Stimulated activated CD8-positive, alpha-beta memory T cell treated with anti-CD3 and anti-CD28 coated beads, Interleukin-12 subunit alpha, Interleukin-12 subunit beta, amount 100 ng/mL, for 4 hours (primary cell): ENCODE measurements around the gene GDNF.

Source experiments
- DNase-seq: peaks from one replicate; pipeline ENCODE4 v3.0.0-alpha.2; 2020; ENCODE audit warnings: low read depth

Gene GDNF

DNA sequence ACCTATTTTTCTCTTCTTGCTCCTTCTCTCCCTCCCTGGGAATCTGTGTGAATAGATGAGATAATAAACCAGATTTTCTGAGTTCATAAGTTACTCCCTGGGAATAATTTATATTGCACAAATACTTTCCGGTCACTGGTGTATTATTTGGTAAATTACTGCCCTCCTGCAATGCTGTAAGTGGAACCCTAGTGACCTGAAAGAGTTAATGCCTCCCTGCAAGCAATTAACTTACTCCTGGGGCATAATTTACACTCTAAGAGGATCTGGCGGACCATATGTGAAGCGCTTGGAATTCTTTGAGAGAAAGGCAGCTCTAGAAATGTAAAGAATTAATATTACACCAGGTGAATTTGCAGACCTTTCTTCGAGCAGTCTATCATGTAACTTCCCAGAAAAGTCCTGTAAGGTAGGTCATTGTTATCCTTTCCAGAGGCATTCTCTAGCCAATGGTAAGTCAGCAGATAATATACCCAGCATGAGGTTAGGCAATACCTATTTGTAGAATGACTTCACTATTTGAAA, 7.0 kb upstream of the GDNF start:
- DNase-seq = no peak

DNA sequence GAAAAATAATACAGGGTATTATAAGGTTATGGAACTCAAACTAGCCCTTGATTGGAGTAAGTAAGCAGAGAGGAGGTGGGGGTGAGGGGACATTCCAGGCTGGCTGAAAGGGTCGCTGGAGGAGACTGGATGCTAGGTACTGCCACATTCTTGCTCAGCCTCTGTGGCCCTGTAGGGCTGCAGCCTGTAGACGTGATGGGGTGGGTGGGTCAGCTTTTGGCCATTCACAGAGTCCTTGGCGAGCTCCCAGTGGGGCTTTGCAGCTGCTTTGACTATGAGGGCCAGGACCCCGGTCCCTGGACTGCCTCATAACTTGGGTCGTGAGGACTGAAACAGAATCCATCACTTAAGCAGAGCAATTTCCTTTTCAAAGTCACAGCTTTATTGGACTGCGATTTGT, 4.2 kb upstream of the GDNF start:
- DNase-seq = no peak

DNA sequence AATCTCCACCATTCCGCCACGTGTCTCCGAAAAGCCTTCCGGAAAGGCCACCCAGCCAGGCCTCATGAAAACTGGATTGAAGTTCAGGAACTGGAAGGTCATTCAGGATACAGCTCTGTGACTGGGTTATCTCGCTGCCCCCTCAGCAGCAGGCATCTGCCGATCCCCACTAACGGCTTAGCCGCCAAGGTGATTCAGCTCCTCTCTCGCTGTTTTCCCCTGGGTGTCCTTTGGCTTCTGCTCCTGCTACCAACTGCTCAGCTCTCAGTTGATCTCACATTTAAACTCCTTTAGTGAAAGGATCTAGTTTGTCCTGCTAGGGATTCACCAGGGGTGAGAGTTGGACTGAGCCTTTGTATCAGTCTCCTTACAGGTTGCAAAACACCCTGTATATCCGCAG, 2.2 kb upstream of the GDNF start:
- no peak for DNase-seq

DNA sequence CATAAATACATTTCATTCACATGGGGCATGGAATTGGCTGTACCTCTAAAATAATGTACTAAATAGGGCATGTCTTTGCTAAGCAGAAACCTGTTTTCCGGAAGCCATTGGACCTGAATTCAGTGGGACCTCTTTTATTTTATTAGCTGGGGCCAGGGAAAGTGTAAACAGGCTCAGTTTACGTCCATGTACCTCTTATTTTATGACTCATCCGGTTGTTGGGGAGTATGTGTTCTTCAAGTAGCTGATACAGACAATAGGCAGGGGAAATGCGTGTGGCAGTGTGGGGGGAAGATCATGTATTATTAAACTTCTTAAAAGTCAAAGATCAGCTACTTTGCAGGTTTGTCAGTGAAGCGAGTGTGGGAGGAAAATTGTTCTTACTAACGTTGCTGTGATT, 1.4 kb upstream of the GDNF start:
- DNase-seq = no peak

DNA sequence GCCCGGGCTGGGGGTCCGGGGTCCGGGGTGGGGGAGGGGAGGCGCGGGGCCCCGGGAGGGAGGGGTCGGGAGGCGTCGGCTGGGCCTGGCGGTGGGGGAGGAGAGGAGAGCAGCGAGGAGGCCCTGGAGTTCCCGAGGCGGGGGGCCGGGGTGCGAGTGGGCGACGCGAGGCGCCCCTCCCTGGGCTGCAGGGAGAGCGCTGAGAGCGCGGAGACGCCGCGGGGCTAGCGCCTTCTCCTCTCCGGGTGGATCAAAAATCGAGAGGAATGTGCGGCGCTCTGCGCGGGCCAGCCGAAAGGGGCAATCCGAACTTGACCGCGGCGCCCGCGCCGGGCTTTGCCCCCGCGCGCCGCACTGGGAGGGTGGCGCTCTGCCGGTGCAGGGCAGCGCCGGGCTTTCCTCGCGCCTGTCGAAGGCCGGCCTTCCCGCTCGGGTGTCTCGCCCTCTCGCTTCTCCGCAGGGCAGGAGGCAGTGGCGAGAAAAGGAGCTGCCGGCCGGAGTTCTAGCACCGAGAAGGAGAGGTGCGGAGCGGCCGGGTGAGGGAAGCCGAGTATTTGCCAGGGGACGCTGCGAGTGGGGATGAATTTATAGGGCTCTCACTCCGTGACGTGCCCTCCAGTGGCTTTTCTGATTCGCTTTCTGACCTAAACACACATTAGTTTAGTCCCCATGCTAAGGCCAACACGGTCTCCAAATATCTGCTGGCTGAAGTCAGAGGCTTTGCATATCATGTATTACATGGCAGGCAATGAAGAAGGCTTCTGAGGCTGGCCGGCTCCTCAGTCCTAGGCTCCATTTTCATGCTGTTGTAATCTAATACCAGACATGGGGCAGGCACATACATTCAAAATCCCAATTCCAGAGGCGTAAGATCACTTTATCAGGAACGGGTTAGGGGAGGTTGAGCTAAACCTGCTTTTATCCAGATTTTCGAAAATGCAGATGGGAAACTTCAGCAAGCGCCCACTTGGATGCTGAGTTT, 503 bp upstream of the GDNF start:
- no peak for DNase-seq

DNA sequence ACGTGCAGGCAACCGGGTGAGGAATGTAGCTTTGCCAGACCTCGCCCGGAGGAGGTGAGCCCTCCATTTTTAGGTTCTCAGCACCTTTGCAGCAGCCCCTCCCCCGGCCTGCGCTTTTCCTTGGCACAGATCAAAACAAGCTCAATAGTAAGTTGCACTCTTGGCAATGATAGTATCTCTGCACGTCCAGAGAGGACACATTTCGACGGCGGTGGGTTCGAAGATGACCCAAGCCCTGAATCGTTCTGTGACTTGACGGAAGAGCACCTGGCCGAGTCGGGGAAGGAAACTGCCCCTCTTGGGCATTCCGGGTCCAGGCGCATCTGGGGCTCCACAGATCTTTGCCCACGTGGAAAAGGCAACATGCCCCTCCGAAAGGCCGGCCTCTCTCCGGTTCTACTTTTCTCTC, 904 bp downstream of the GDNF start:
- DNase-seq = no peak

DNA sequence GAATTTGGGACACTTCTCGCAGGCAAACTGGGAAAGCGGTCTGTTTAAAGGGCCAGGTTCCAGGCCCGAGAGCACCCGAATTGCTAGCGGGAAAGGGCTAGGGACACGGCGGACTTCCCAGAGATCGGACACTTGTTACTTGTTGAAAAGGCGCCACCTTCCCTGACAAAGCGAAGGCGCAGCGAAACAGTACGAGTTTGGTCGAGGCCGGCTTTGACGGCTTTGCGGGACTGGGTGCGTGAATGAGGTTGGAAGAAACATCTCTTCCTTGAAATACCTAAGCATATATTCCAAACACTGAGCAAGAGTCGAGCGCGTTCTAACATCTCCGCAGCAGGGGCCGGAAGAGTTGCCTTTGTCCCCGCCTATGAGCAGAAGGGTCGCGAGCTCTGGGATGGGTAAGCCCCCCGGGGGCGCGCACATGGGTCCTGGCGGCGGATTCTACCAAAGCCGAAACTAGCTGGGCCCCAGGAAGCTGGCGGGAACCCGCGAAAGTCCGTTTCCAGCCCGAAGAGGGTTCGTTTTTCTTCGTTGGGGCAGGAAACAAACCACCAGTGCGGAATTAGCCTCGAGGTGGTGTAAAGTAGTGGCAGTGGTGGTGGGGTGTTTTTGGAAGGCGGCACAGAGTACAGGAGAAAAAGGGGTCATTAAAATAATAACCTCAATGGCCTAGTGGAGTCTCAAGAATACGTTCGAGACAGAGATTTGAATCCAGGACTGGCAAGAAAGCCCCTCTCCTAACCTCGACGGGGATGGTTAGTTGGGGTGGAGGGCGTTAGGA, 1.5 kb downstream of the GDNF start:
- no peak for DNase-seq

DNA sequence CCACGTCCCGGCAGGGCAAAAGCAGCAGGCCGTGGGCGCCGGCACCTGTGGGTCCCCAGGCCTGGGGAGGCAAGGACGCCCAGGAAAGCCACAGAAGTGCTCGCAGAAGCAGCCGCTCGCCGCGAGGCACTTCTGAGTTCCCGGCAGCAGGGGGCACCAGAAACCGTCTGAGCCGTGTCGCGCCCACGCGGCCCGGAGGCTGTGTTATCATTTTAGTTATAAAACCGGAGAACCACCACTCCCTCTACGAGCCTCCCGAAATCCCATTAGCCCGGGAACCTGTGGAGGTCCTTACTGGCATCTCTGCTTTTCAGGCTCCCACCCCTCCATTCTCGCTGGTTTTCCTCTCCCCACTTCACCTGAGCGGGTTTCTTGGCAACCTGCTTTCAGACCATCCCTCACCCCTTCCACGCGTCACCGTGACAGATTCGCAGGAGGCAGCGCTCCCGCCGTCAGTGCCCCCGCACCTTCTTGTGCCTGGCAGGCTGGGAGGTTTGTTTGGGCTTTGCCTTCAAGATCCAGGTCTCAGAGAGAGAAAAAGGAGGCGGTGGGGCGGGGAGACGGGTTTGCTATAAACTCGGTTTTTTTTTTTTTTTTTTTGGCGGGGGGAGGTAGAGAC, 2.3 kb downstream of the GDNF start:
- no peak for DNase-seq

DNA sequence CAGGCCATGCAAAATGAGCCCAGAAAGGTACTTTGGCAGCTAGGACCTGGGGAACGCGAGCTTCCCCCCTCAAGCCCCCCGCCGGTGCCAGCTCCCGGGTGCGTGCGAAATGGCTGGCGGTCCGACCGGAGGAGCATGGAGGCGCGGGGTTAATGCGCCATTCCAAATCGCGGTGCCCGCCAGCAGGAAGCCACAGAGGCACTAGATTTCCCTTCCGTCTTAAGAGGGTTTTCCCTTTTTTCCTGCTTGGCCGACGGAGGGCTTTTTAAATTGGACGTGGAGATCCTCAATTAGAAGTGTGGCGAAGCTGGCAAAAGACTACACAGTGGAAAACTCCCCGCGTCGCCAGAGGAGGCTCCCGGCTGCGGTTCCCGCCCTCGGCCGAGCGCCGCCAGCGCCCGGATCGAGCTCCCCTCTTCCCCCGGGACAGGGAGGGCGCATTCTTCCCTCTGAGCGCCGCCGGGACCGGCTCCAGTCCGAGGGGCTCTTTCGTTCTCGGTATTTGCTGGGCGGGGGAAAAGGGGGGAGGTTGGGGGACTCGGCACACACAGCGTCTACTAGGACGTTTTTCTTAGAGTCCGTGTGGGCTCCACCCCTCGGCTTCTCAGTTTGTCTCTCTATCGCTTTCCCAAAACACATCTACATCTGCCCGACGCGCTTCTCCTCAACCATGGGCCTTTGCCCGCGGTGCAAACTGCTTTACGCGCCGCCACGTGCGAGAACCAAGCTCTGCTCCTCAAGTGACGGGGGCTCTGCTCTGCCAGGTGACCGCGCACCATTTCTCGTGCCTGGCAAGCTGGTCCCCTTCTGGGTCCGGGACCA, 3.0 kb downstream of the GDNF start:
- no peak for DNase-seq

DNA sequence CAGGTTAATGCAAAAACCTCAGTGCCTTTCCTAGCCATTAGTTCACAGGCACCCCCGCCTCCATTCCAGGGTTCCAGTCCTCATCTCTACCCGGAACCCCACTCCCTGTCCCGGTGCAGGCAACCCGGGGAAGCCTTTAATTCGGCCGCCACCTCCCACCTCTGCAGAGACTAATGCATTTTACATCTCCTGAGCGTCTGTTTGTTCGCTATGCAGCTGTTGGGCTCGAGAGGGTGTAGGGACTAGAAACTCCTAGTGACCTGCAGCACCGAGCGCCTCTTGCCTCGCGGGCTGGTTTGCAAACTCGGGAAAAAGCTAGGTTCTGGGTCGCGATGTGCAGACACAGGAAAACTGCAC, 3.6 kb downstream of the GDNF start:
- no peak for DNase-seq

DNA sequence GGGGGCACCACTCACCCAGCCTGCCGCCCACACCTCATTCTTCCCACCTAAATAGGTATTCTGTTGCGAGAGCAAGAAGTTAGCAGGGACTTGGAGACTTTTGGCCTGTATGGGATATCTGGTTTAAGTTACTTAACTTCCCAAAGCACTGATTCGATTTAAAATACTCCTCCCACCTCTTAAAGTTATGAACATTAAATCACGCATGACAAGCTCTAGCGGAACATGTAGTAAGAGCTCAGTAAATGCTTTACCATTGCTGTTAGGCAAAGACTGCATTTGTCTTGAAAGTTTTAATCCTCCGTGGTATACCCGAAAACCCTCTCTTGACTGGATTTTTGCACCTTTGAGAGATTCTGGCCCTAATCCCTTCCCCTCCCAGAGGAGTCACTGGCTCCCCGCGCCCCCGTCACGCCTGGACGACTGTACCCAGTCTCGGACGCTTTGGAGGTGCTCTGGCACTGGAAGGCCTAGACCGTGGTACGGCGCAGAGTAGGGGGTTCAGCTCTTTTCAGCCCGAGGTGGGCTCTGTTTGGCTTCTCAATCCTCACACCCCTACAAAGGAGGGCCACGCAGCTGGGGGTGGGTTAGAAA, 4.4 kb downstream of the GDNF start:
- no peak for DNase-seq

DNA sequence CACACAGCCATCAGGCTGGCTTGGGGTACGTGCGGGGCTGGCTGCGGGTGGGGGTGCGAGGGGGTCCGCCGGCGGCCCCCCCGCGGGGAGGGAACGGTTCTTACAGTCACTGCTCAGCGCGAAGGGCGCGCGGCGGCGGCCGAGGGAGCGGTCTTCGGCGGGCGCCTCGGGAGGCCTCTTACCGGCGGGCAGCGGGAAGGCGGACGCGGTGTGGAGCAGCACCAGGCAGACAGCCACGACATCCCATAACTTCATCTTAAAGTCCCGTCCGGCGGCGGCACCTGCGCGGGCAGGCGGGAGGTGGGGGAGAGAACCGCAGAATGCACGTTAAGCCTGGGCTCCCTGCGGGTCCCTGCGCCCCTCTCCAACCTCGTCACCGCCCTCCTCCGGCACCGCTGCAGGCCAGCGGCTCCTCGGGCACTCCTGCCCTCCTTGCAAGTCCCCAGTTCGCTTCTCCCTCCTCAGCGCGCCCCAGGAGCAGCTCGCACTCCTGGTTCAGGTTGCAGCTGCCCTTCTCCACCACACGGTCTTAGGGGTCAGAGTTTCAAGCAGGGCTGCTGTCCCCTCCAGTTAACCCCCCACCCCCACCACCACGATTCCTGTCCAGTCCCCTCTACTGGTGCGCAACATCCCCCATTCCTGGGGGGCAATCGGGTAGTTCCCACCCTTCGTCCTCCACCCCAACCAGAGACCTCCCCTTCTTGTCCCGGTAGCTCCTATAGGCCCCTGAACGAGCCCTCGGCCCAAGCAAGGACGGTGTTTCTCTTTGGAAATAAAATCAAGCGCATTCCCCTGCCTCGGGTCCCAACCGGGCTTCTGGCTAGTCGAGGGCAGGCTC, 5.1 kb downstream of the GDNF start:
- no peak for DNase-seq

DNA sequence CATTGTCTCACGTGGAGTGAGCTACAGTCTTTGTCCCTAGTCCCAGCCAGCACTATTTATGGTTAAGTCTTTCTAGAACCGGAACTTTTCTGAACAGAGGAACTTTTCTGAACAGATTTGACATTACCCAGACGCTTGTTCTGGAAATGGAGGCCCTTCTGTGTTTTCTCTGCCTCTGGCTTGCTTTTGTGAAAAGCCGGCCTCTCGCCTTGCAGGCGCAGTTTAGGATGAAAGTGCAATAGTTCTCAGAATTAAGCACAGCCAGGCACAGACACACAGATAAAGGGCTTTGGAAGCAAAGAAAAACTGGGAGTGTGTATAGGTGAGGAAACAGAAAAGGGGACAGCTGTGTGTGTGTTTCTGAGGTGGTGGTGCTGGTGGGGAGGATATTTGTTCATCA, 5.9 kb downstream of the GDNF start:
- no peak for DNase-seq

DNA sequence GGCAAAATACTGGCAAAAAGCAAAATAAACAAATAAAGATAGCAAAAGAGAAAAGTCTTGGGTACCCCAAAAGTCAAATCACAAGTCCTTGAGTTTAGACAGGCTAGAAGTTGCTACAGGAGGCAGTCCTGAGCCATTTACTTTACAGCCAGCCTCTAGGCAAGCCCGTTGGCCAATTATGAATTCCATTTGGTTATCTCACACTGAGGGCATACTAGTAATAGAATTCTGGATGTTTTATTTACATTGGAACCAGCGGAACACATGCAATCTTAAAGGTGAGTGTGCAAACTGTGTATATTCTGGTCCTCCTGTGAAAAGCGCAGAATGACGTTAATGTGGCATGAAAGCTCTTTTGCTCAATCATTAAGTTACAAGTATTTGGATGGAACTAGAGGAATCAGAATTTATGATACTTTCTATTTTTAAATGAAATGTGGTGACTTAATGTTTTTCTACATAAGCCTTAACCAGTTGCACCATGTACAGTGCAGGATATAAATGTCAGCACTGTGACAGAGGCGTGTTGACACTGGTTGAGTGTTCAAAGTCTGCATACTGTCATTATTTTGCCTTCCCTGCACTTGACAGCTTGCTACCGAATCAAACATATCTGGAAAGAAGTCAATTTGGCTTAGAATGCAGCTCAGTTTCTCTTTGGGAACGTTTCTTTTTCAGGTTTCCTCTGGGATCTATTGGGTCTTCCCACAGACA, 7.9 kb downstream of the GDNF start:
- DNase-seq = no peak

DNA sequence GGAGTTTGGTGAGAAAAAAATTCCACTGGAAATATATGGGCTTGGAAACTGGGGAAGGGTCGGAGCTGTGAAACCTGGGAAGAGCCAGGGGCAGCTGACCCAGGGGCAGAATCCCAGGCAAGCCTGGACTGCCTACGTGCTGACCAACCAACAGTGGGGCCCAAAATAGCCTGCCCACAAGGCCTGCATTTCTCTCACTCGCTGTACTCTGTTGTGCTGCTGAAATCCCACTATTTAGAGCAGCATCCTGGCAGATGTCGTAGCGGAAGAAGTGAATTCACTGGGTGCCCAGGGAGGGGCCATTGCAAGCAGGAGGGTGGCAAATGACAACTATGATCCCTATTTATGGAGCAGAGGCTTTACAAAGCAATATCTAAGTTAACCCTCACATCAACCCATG, 9.5 kb downstream of the GDNF start:
- DNase-seq = no peak

DNA sequence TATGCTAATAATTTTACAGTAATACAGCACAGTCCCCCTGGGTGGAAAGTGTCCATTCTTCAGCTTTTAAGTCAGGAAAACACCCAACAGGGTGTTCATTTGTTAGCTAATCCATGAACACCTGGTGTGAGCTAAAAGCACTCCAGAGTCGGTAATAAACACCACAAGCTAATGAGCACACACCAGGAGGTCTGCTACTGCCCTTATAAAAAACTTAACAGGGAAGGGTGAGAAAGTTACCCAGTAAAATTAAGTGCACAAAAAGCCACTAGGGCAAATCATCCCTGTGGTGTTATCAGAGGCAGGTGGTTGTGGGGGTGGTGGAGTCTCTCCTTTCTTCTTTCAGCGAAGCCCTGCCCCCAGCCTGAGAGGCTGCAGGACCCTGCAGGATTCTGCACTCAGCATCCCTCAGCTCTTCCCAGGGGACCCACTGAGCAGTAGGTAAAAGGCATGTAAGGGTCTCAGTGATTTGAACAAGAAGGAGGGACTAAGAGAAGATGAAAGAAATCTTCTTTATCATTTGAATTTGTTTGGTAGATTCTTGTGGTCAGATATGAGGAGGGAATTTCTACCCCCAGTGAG, 14.4 kb downstream of the GDNF start:
- DNase-seq = no peak

DNA sequence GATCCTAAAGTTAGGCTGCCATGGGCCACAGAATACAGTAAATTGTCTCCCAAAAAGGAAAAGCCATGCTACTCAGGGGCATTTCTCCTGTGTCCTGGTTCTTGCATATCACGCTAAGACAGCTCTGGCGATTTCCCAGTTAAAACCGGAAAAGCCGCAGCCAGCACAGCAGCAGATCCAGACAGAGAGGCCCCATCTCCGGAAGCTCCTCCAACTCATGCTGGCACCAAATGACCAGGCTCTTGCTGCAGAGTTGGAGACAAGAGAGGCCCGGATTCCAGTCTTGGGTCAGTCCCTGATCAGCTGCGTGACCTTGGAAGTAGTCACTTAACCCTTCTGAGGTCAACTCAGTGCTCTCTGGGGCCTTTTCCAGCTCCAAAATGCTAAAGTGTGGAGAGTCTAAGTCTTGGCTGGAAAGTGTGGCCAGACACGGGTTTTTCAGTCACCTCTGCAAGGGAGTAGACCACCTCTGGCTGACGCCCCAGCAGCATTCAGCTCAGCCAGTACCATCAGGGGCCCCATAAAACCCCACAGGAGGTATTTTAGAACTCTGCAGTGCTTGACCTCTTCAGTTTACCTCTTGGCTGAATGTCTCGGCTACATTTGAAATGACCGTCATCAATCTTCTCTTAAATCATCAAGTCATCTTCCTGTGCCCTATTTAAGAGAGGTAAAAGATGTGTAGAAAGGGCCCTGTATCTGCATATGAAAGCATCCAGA, 16.2 kb downstream of the GDNF start:
- no peak for DNase-seq

DNA sequence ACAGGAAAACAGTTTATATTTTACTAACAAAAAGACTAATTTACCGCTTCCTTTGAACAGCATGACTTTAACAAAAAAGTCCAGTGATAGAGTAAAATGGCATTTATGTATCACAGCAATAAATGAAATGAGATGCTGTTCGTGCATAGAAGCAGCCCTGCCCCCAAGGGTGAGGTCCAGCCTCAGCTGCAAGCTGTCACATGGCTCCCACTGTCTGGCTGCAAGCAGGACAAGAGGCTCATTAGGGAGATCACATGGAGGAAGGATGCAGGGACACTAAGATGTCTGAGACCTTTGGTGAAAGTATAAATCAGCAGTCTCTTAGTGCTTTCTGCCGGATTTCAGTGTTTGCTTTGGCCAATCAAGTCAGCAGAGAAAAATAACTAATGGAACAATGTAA, 23.0 kb downstream of the GDNF start:
- no peak for DNase-seq

DNA sequence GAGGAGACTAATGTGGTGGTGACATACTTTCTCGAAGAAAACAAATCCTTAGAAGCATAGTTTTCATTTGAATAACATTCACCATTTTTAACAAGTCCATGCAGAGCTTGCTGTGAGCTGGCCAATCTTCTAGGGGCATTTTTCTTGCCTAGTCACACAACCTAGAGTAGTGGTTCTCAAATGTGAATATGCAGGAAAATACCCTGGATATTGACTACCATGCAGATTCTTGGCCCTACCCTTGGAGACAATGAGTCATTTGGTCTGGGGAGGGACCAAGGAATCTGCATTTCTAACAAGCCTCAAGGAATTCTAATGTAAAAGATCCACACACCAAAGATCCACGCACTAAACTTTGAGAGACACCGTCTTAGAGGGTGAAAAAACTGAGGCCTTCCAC, 23.5 kb downstream of the GDNF start:
- no peak for DNase-seq
